Fibroblast of lung (primary cell): ENCODE results near the gene PTPRU.

Experiments
- EZH2 ChIP-seq: IDR thresholded peaks from 2 replicates; pipeline ENCODE4 v1.5.1; 2012; ENCODE audit warnings: low read length, control low read depth, mild to moderate bottlenecking; ENCODE audit errors: missing control alignments
- TF ChIP-seq, protein P1 (sequence below), 2 donors: IDR thresholded peaks in 1 of 2; conservative IDR thresholded peaks in 1 of 2; 1 replicate in 1 of 2; 2 replicates in 1 of 2; pipeline ENCODE4 v1.5.1; 2011 to 2012; ENCODE audit warnings: low read length in 2 of 2, control low read depth in 1 of 2, inconsistent platforms in 1 of 2, low read depth in 1 of 2, mild to moderate bottlenecking in 1 of 2

- TF ChIP-seq, protein P1, sequence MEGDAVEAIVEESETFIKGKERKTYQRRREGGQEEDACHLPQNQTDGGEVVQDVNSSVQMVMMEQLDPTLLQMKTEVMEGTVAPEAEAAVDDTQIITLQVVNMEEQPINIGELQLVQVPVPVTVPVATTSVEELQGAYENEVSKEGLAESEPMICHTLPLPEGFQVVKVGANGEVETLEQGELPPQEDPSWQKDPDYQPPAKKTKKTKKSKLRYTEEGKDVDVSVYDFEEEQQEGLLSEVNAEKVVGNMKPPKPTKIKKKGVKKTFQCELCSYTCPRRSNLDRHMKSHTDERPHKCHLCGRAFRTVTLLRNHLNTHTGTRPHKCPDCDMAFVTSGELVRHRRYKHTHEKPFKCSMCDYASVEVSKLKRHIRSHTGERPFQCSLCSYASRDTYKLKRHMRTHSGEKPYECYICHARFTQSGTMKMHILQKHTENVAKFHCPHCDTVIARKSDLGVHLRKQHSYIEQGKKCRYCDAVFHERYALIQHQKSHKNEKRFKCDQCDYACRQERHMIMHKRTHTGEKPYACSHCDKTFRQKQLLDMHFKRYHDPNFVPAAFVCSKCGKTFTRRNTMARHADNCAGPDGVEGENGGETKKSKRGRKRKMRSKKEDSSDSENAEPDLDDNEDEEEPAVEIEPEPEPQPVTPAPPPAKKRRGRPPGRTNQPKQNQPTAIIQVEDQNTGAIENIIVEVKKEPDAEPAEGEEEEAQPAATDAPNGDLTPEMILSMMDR (conservative IDR thresholded peaks at IDR 0.05 in 1 of 2, IDR thresholded peaks at IDR 0.05 in 1 of 2; ENCODE audit: low read depth in 1 of 2, low read length in 2 of 2): no peak
- TF ChIP-seq EZH2: no peak
Measured at GRCh38 chr1:29213055-29213454, 23.3 kb upstream of the PTPRU start.
